HG03565 (cell line): ENCODE data around the gene HECW1.
"Not testable (repeated sequence)": the region's sequence is repeated elsewhere in the genome, so short reads cannot be mapped to it uniquely, and the experiment has no call there.

Source experiments
- ATAC-seq: cut with Tn5 transposase; IDR thresholded peaks from one replicate; pipeline ENCODE4 v1.9.1; 2021; ENCODE audit warnings: mild to moderate bottlenecking, moderate library complexity; ENCODE audit not compliant: unreplicated experiment

HECW1 gene

DNA sequence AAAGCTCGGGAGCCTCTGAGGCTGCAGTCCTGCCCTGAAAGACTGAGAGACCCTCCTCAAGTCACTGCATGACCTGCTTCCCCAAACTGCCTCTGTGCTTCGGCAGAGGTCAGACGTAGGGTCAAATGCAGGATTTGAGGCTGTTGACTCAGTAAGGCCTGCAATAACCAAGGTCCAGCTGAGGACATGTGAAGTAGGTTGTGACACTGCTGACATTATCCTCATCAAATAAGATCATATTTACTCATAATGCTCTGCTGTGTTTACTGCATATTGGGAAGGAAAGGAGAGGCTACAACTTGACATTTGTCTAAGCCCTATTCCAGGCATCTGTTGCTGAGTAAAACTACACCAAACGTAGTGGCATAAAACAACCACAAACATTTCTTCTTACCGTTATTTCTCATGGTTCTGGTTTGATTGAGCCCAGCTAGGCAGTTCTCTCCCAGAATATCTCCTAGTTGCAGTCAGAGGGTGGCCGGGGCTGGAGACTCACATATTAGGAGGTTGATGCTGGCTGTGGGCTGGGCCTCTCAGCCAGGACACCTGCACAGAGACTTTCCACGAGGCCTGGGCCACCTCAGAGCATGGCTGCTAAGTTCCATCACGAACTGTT, 348.4 kb downstream of the HECW1 start:
- no peak for ATAC-seq

GRCh38 chr7:43461349-43462024, 349.0 kb downstream of the HECW1 start:
- no peak for ATAC-seq

DNA sequence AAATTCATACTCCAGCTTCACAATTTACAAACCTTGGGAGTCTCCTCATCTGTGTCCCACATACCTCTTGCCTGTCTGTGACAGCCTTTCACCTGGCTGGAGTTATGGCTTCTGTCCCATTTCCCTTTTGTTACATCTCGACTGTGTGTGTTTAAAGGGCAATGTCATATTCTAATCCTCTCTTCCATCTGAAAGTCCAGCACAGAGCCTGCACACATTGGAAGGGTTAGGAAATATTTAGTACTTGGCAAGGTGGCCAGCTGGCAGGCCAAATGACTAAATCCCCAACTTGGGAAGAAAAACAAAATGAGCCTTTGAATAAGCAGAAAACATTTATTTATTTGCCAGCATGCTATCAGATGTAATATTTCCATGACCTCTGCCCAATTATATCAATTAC, 350.4 kb downstream of the HECW1 start:
- ATAC-seq = no peak

- ATAC-seq = no peak
Observed at GRCh38 chr7:43463401-43463980, 351.0 kb downstream of the HECW1 start.

- ATAC-seq = no peak
Observed at GRCh38 chr7:43465581-43466554, 353.4 kb downstream of the HECW1 start.

DNA sequence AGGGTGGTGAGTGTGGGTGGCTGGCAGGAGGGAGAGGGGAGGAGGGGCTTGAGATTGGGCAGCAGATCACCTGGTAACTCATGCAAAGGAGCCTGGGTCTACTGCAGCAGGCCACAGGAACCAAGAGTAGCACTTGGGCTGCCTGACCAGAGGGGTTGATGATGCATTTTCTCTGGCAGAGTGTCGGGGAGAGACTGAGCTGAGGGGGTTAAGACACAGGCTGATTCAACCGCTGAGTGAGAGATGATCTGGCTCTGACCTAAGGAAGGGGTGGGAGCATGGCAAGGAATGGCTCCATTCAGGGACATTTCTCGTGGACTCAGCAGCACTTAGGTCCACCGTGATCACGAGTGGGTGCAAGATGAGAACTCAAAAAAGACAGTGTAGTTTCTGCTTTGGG, 355.0 kb downstream of the HECW1 start:
- no peak for ATAC-seq

- ATAC-seq = no peak
Observed at GRCh38 chr7:43467846-43468245, 355.4 kb downstream of the HECW1 start.

DNA sequence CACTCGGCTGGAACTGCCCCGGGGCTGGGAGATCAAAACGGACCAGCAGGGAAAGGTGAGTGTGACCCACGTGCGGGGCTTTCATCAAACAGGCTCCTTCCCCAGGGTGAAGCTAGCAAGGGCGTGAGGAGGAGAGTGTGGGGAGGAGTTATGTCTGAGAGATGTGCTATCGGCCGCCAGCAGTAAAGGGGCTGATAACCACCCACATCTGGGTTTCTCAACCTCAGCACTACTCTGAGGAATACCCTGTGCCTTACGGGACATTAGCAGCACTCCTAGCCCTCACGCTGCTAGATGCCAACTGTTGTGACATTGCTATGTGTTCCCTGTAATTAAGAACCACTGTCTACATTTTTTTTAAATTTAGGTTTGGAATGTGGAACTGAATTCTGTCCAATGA, 356.6 kb downstream of the HECW1 start:
- no peak for ATAC-seq

DNA sequence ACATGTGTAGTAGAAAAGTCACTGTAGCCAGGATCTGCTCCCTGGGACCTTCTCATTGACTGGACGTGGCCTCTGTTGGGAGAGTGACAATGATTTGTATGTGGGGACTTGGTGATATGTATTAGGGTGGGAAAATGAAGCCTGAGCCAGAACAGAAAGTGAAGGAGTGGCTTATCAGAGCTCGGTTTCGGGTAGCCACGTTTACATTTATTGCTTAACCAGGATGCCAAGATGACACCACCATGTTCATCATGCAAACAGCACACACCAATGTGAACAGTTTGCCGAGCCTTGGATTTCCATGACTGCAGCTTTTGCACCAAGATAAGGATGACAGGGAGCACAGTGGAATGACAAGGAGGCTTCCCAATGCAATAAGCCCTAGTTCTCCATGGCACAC, 357.7 kb downstream of the HECW1 start:
- ATAC-seq = no peak

GRCh38 chr7:43475983-43476382, 363.5 kb downstream of the HECW1 start:
- ATAC-seq = no peak

DNA sequence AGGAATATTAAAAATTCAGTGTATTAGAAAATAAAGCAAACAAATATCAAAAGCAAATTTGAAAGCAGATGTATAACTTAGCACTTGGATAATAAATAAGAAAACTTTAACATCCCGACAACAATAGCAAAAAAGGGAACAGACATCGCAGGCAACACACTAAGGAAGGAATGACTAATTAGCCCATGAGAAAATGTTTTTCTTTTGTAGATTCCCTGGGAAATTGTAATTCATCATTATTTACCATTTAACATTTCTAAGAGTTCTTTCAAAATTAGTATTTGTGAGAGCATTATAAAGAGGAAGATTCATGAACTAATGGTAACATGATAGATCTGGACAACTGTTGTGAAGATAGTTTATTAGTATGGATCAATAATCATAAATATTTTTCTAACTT, 364.4 kb downstream of the HECW1 start:
- ATAC-seq = no peak

DNA sequence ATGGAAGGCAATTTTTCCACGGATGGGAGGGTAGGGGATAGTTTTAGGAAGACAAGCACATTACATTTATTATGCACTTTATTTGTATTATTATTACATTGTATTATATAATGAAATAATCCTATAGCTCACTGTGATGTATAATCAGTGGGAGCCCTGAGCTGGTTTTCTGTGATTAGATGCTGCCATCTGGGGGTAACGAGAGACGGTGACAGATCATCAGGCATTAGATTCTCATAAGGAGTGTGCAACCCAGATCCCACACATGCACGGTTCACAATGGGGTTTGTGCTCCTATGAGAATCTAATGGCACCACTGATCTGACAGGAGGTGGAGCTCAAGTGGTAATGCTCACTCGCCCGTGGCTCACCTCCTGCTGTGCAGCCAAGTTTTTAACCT, 366.6 kb downstream of the HECW1 start:
- ATAC-seq = no peak

DNA sequence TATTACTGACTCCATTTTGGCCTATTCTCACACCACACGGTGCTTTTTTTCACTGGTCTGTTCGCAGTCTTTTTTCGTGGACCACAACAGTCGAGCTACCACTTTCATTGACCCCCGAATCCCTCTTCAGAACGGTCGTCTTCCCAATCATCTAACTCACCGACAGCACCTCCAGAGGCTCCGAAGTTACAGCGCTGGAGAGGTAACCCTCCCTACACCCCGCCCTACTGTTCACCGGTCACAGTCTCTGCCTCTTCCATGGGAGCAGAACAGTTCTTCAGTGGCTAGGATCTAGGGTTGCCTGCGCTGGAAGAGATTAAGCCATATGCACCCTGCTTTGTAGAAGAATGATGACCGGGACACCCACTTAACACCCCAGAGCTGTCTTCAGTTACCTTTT, 367.1 kb downstream of the HECW1 start:
- no peak for ATAC-seq

DNA sequence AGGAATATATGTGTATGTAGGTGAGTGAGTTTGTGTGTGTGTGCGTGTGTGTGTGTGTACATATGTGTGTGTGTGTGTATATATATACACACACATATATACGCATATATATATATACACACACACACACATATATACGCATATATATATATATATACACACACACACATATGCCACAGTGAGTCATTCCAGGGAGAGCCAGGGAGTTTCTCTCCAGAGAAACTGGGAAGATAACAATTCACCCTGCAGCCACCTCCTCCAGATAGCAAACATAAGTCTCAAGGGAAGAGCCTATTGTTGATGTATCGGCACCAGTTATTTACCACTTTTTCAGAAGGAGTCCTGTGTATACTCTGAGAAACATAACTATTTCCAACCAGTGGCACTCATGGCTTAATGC, 368.1 kb downstream of the HECW1 start:
- ATAC-seq = no peak

GRCh38 chr7:43481902-43482678, 369.6 kb downstream of the HECW1 start:
- no peak for ATAC-seq

GRCh38 chr7:43482679-43483252, 370.3 kb downstream of the HECW1 start:
- ATAC-seq = no peak

DNA sequence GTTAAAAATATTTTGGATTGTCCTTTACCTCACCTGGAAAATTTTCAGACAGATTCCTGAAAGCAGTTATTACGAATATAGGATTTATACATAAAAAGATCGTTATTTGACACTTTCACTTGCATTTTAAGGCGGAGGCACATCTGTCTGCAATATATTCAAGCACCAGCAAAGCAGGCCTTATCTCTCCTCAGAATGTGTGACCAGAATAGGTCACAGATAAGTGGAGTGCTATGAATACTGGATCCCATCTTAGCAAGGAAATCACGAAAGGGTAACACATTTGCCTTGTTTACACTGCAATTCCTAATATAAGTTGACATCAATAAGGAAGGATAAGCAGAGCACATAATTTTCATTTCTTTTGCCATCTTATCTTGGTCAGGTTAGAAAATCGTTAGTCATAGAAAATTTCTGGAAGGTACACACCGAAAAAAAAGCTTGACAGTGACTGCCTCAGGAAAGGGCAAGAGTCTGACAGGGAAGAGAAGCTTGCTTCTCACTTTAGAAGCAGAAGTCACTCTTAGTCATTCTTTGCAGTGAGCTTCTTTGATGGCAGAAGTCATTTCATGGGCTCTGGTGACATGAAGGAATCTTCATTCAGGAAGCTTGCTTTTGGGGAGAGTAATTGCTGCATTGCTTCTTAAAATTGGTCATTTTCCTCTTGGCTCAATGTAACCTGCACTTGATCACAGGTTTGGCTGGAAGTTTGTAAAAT, 372.4 kb downstream of the HECW1 start:
- no peak for ATAC-seq

GRCh38 chr7:43485580-43485979, 373.1 kb downstream of the HECW1 start:
- ATAC-seq = no peak

- ATAC-seq = not testable (repeated sequence)
Observed at GRCh38 chr7:43486008-43486407, 373.6 kb downstream of the HECW1 start.

GRCh38 chr7:43486634-43487033, 374.2 kb downstream of the HECW1 start:
- ATAC-seq = no peak
